Measurements from ENCODE around the gene MPEG1.

The MPEG1 gene

GRCh38 chr11:59247531-59248227, 35.0 kb upstream of the MPEG1 start:
- no peak for TF ChIP-seq EGR1 (IDR thresholded peaks at IDR 0.05)
- no peak for TF ChIP-seq EP300 (IDR thresholded peaks at IDR 0.05; ENCODE audit: borderline replicate concordance)
- TF ChIP-seq ZBTB7A (IDR thresholded peaks at IDR 0.05; ENCODE audit: low read depth) = no peak
- no peak for TF ChIP-seq RAD21 (IDR thresholded peaks at IDR 0.05; ENCODE audit: low read depth)
- no peak for TF ChIP-seq FOXM1 (IDR thresholded peaks at IDR 0.05; ENCODE audit: borderline replicate concordance, low read depth)
- no peak for TF ChIP-seq TCF12 (IDR thresholded peaks at IDR 0.05; ENCODE audit: low read depth)
- TF ChIP-seq TAF1 (IDR thresholded peaks at IDR 0.05; ENCODE audit: low read depth) = no peak
- no peak for TF ChIP-seq CREB1 (IDR thresholded peaks at IDR 0.05; ENCODE audit: low read depth)
- TF ChIP-seq, protein P1, sequence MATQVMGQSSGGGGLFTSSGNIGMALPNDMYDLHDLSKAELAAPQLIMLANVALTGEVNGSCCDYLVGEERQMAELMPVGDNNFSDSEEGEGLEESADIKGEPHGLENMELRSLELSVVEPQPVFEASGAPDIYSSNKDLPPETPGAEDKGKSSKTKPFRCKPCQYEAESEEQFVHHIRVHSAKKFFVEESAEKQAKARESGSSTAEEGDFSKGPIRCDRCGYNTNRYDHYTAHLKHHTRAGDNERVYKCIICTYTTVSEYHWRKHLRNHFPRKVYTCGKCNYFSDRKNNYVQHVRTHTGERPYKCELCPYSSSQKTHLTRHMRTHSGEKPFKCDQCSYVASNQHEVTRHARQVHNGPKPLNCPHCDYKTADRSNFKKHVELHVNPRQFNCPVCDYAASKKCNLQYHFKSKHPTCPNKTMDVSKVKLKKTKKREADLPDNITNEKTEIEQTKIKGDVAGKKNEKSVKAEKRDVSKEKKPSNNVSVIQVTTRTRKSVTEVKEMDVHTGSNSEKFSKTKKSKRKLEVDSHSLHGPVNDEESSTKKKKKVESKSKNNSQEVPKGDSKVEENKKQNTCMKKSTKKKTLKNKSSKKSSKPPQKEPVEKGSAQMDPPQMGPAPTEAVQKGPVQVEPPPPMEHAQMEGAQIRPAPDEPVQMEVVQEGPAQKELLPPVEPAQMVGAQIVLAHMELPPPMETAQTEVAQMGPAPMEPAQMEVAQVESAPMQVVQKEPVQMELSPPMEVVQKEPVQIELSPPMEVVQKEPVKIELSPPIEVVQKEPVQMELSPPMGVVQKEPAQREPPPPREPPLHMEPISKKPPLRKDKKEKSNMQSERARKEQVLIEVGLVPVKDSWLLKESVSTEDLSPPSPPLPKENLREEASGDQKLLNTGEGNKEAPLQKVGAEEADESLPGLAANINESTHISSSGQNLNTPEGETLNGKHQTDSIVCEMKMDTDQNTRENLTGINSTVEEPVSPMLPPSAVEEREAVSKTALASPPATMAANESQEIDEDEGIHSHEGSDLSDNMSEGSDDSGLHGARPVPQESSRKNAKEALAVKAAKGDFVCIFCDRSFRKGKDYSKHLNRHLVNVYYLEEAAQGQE (IDR thresholded peaks at IDR 0.05; ENCODE audit: low read depth) = no peak
- no peak for TF ChIP-seq MAX (IDR thresholded peaks at IDR 0.05)
- TF ChIP-seq, protein P2, sequence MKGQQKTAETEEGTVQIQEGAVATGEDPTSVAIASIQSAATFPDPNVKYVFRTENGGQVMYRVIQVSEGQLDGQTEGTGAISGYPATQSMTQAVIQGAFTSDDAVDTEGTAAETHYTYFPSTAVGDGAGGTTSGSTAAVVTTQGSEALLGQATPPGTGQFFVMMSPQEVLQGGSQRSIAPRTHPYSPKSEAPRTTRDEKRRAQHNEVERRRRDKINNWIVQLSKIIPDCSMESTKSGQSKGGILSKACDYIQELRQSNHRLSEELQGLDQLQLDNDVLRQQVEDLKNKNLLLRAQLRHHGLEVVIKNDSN (IDR thresholded peaks at IDR 0.05) = no peak
- no peak for TF ChIP-seq NFIC (IDR thresholded peaks at IDR 0.05)
- no peak for TF ChIP-seq TEAD4 (IDR thresholded peaks at IDR 0.05)
- TF ChIP-seq YY1 (IDR thresholded peaks at IDR 0.05; ENCODE audit: low read depth) = no peak
- TF ChIP-seq CEBPB (IDR thresholded peaks at IDR 0.05) = no peak

GRCh38 chr11:59243633-59244032, 30.9 kb upstream of the MPEG1 start:
- TF ChIP-seq CEBPB (IDR thresholded peaks at IDR 0.05) (no peak), TAF1 (IDR thresholded peaks at IDR 0.05; ENCODE audit: low read depth) (no peak), RAD21 (IDR thresholded peaks at IDR 0.05; ENCODE audit: low read depth) (no peak), TCF12 (IDR thresholded peaks at IDR 0.05; ENCODE audit: low read depth) (no peak), ZBTB7A (IDR thresholded peaks at IDR 0.05; ENCODE audit: low read depth) (no peak), TEAD4 (IDR thresholded peaks at IDR 0.05) (no peak), FOXM1 (IDR thresholded peaks at IDR 0.05; ENCODE audit: borderline replicate concordance, low read depth) (no peak), NFIC (IDR thresholded peaks at IDR 0.05) (no peak), YY1 (IDR thresholded peaks at IDR 0.05; ENCODE audit: low read depth) (no peak), CREB1 (IDR thresholded peaks at IDR 0.05; ENCODE audit: low read depth) (no peak), MAX (IDR thresholded peaks at IDR 0.05) (no peak)

DNA sequence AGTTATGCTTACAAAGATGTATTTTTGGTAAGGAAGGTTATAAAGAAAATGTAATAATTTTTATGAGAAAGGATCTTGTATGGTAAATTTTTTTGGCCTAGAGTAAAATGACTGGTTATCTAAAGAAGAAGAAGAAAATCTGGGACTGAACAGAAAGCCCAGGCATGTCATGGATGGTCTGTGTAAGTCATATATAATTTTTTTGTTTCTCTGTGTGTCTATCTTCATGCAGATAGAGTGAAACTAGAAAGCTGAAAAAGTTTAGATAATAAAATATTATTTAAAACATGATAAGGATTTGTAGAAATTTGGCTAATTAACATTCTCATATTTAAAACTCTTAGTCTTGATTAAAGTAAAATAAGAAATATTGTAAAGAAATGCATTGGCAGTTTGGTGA, 27.6 kb upstream of the MPEG1 start:
- TF ChIP-seq TEAD4 (IDR thresholded peaks at IDR 0.05) (no peak), TAF1 (IDR thresholded peaks at IDR 0.05; ENCODE audit: low read depth) (no peak), YY1 (IDR thresholded peaks at IDR 0.05; ENCODE audit: low read depth) (no peak), NFIC (IDR thresholded peaks at IDR 0.05) (no peak), TCF12 (IDR thresholded peaks at IDR 0.05; ENCODE audit: low read depth) (no peak)

- no peak for TF ChIP-seq YY1 (IDR thresholded peaks at IDR 0.05; ENCODE audit: low read depth)
- no peak for TF ChIP-seq FOXM1 (IDR thresholded peaks at IDR 0.05; ENCODE audit: borderline replicate concordance, low read depth)
- no peak for TF ChIP-seq EGR1 (IDR thresholded peaks at IDR 0.05)
- no peak for TF ChIP-seq CREB1 (IDR thresholded peaks at IDR 0.05; ENCODE audit: low read depth)
Measured at GRCh38 chr11:59226396-59226795, 13.7 kb upstream of the MPEG1 start.

DNA sequence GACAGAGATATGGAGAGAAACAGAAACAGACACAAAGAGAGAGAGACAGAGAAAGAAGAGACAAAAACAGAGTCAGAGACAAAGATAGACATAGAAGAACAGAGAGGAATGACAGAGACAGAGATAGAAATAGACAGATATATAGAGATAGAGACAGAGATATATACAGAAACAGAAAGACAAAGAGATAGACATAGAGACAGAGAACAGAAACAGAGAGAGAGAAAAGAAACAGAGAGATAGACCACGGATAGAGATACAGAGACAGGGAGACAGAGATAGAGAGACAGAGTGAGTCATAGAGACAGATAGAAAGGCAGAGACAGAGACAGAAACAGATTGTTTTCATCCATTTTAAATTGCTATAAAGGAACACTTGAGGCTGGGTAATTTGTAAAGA, 12.3 kb upstream of the MPEG1 start:
- TF ChIP-seq CEBPB (IDR thresholded peaks at IDR 0.05) = no peak
- TF ChIP-seq TEAD4 (IDR thresholded peaks at IDR 0.05) = no peak
- no peak for TF ChIP-seq TCF12 (IDR thresholded peaks at IDR 0.05; ENCODE audit: low read depth)
- no peak for TF ChIP-seq YY1 (IDR thresholded peaks at IDR 0.05; ENCODE audit: low read depth)
- TF ChIP-seq NFIC (IDR thresholded peaks at IDR 0.05) = no peak
- no peak for TF ChIP-seq EGR1 (IDR thresholded peaks at IDR 0.05)
- TF ChIP-seq MAX (IDR thresholded peaks at IDR 0.05) = no peak
- TF ChIP-seq, protein P1 (IDR thresholded peaks at IDR 0.05; ENCODE audit: low read depth) = no peak
- TF ChIP-seq CREB1 (IDR thresholded peaks at IDR 0.05; ENCODE audit: low read depth) = no peak

DNA sequence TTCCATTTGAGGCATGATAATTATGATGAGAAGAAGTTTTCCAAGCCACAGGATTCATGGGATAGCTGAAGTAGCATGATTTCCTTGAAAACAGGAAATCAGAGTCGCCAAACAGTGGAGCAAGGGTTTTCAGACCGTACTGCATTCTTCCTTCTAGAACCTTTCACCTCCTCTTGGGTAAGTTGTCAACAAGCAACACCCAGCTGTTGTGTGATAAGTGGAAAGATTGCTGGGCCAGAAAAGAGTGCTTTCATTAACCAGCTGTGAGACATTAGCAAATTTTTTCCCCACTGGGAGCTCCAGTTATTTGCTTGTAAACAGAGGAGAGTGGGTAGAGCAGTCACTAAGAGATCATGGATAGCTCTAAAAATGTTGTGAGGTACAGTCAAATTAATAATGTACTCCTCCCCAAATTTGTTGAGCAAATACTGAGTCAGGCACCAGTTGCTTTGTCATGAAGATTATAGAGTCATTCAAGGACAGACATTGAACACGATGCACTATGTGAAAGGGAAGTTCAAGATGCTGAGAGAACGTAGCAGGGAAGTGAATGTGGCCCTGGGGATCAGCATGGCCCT, 11.7 kb upstream of the MPEG1 start:
- TF ChIP-seq CREB1 (IDR thresholded peaks at IDR 0.05; ENCODE audit: low read depth) = no peak
- no peak for TF ChIP-seq TAF1 (IDR thresholded peaks at IDR 0.05; ENCODE audit: low read depth)
- TF ChIP-seq MAX (IDR thresholded peaks at IDR 0.05) = no peak
- no peak for TF ChIP-seq EP300 (IDR thresholded peaks at IDR 0.05; ENCODE audit: borderline replicate concordance)
- no peak for TF ChIP-seq TEAD4 (IDR thresholded peaks at IDR 0.05)
- TF ChIP-seq FOXM1 (IDR thresholded peaks at IDR 0.05; ENCODE audit: borderline replicate concordance, low read depth) = no peak
- no peak for TF ChIP-seq ZBTB7A (IDR thresholded peaks at IDR 0.05; ENCODE audit: low read depth)
- TF ChIP-seq NFIC (IDR thresholded peaks at IDR 0.05) = no peak
- no peak for TF ChIP-seq EGR1 (IDR thresholded peaks at IDR 0.05)

Data from Ishikawa (cell line).